H1 (cell line): ENCODE measurements around the gene KRTAP10-5. TPM values are rescaled to one million over a fixed set of nuclear protein-coding genes. Genes with fewer than 3 reads are reported as not detected.

Experiments used
- CTCF ChIA-PET: fragments of 300-600 bp; sonication (Branson Sonifier 250); formaldehyde crosslinking; loops from one replicate; lab custom pipeline; 2021; ENCODE audit not compliant: partially characterized antibody; lab: Charles Lee
- POLR2A ChIA-PET: fragments of 300-600 bp; sonication (Branson Sonifier 250); formaldehyde crosslinking; loops from one replicate; lab custom pipeline; 2021; ENCODE audit warnings: inconsistent platforms; ENCODE audit not compliant: partially characterized antibody; lab: Charles Lee
- DNase-seq, 2 experiments: peaks; one replicate each; pipeline versions ENCODE4 v3.0.0 to v3.0.0-alpha.2; 2010 to 2022; ENCODE audit warnings: low spot score in 2 of 2, low read depth in 1 of 2, mixed read lengths in 1 of 2
- FAIRE-seq: peaks from 2 replicates; lab custom pipeline; 2011; peaks lifted over from hg19 to GRCh38; lab: Jason Lieb, UNC
- H2AFZ ChIP-seq: 2 replicates; pipeline ENCODE4 v1.8.1; 2012; ENCODE audit warnings: low read length, inconsistent platforms
- H2AK5ac ChIP-seq: 2 replicates; pipeline ENCODE4 v1.6.1; 2013; ENCODE audit warnings: low read depth, low read length
- H2BK120ac ChIP-seq: replicated peaks from 2 replicates; pipeline ENCODE3; 2013; ENCODE audit warnings: low read depth, low read length, inconsistent platforms
- H2BK12ac ChIP-seq: 2 replicates; pipeline ENCODE4 v1.6.1; 2013; ENCODE audit warnings: low read depth, low read length
- H2BK15ac ChIP-seq: 2 replicates; pipeline ENCODE4 v1.6.1; 2013; ENCODE audit warnings: low read length
- H2BK20ac ChIP-seq: 2 replicates; pipeline ENCODE4 v1.6.1; 2013; ENCODE audit warnings: low read length
- H2BK5ac ChIP-seq: 2 replicates; pipeline ENCODE4 v1.6.1; 2013; ENCODE audit warnings: low read depth, low read length
- H3K14ac ChIP-seq: 2 replicates; pipeline ENCODE4 v1.6.1; 2013; ENCODE audit warnings: inconsistent platforms; ENCODE audit not compliant: insufficient read length
- H3K18ac ChIP-seq: 2 replicates; pipeline ENCODE4 v1.6.1; 2013; ENCODE audit warnings: low read length; ENCODE audit errors: extremely low read depth
- H3K23ac ChIP-seq: 2 replicates; pipeline ENCODE4 v1.6.1; 2013; ENCODE audit warnings: inconsistent platforms; ENCODE audit not compliant: insufficient read length
- H3K23me2 ChIP-seq: 2 replicates; pipeline ENCODE4 v1.6.1; 2013; ENCODE audit warnings: low read depth, low read length
- H3K27ac ChIP-seq: 2 replicates; pipeline ENCODE4 v1.6.1; 2011; ENCODE audit warnings: low read depth, low read length, inconsistent platforms
- H3K27me3 ChIP-seq, 4 experiments: replicated peaks in 1 of 4; 1 replicate in 1 of 4; 2 replicates in 3 of 4; pipeline versions ENCODE4 v1.6.1 to v1.8.1; 2011 to 2013; ENCODE audit warnings: low read length in 3 of 4, mild to moderate bottlenecking in 3 of 4, inconsistent platforms in 2 of 4, mixed read lengths in 2 of 4, moderate library complexity in 1 of 4; ENCODE audit not compliant: control insufficient read depth in 3 of 4, insufficient read depth in 3 of 4; ENCODE audit errors: extremely low read depth in 1 of 4
- H3K36me3 ChIP-seq, 4 experiments: 2 replicates each; pipeline versions ENCODE4 v1.6.1 to v1.8.1; 2011 to 2013; ENCODE audit warnings: mild to moderate bottlenecking in 4 of 4, low read length in 3 of 4, moderate library complexity in 2 of 4, control low read depth in 1 of 4, inconsistent platforms in 1 of 4; ENCODE audit not compliant: insufficient read depth in 4 of 4, control insufficient read depth in 2 of 4
- H3K4ac ChIP-seq: replicated peaks from 2 replicates; pipeline ENCODE3; 2013; ENCODE audit warnings: low read length, low read depth, mixed read lengths, inconsistent platforms; ENCODE audit not compliant: insufficient read length
- H3K4me1 ChIP-seq, 4 experiments: replicated peaks in 1 of 4; 1 replicate in 1 of 4; 2 replicates in 3 of 4; pipeline versions ENCODE4 v1.6.1 to v1.8.1; 2011 to 2013; ENCODE audit warnings: low read length in 3 of 4, inconsistent platforms in 2 of 4, mixed read lengths in 1 of 4; ENCODE audit not compliant: insufficient read depth in 4 of 4, control insufficient read depth in 3 of 4
- H3K4me2 ChIP-seq, 2 experiments: 2 replicates each; pipeline versions ENCODE4 v1.6.1 to v1.8.1; 2011 to 2013; ENCODE audit warnings: low read depth in 2 of 2, low read length in 2 of 2, control low read depth in 1 of 2, inconsistent platforms in 1 of 2, mild to moderate bottlenecking in 1 of 2; ENCODE audit not compliant: insufficient read depth in 1 of 2
- H3K4me3 ChIP-seq, 4 experiments: fragments of 200-600, 300-600 bp in 1 of 4; sonication (generic), shearing (Covaris generic), sonication (Bioruptor Twin) in 1 of 4; 2 replicates each; pipeline versions ENCODE4 v1.5.1 to v1.8.1; 2011 to 2016; ENCODE audit warnings: low read length in 4 of 4, low read depth in 3 of 4, control low read depth in 2 of 4, inconsistent platforms in 2 of 4, mild to moderate bottlenecking in 2 of 4, mixed read lengths in 1 of 4, moderate library complexity in 1 of 4; ENCODE audit not compliant: insufficient read depth in 2 of 4; ENCODE audit errors: extremely low read depth in 1 of 4
- H3K56ac ChIP-seq: replicated peaks from 2 replicates; pipeline ENCODE3; 2013; ENCODE audit warnings: low read depth, mild to moderate bottlenecking, mixed read lengths, low read length, inconsistent platforms; ENCODE audit not compliant: insufficient read length
- H3K79me1 ChIP-seq: 2 replicates; pipeline ENCODE4 v1.6.1; 2013; ENCODE audit warnings: low read depth, low read length, control low read depth
- H3K79me2 ChIP-seq, 2 experiments: 2 replicates each; pipeline versions ENCODE4 v1.6.1 to v1.8.1; 2012 to 2013; ENCODE audit warnings: low read length in 2 of 2, mild to moderate bottlenecking in 2 of 2, inconsistent platforms in 1 of 2; ENCODE audit not compliant: insufficient read depth in 2 of 2, control insufficient read depth in 1 of 2
- H3K9ac ChIP-seq, 4 experiments: replicated peaks in 1 of 4; 1 replicate in 1 of 4; 2 replicates in 3 of 4; pipeline versions ENCODE4 v1.6.1 to v1.8.1; 2011 to 2013; ENCODE audit warnings: low read depth in 3 of 4, low read length in 3 of 4, control low read depth in 2 of 4, mild to moderate bottlenecking in 2 of 4, moderate library complexity in 2 of 4, inconsistent platforms in 1 of 4; ENCODE audit errors: extremely low read depth in 1 of 4
- H3K9me3 ChIP-seq, 2 experiments: 2 replicates each; pipeline versions ENCODE4 v1.6.1 to v1.8.1; 2012 to 2013; ENCODE audit warnings: mild to moderate bottlenecking in 2 of 2, moderate library complexity in 2 of 2, control low read depth in 1 of 2, inconsistent platforms in 1 of 2, low read depth in 1 of 2, low read length in 1 of 2, mixed read lengths in 1 of 2; ENCODE audit not compliant: insufficient read depth in 2 of 2
- H4K20me1 ChIP-seq, 2 experiments: replicated peaks in 1 of 2; 2 replicates each; pipeline versions ENCODE3 to v1.8.1; 2011 to 2013; ENCODE audit warnings: inconsistent platforms in 2 of 2, low read length in 2 of 2, mild to moderate bottlenecking in 1 of 2; ENCODE audit not compliant: insufficient read depth in 2 of 2, control insufficient read depth in 1 of 2
- H4K5ac ChIP-seq: 2 replicates; pipeline ENCODE4 v1.6.1; 2013; ENCODE audit warnings: low read length, low read depth, mixed read lengths, inconsistent platforms; ENCODE audit not compliant: insufficient read length
- H4K8ac ChIP-seq: 2 replicates; pipeline ENCODE4 v1.8.0; 2013; ENCODE audit warnings: mild to moderate bottlenecking, moderate library complexity, low read length, inconsistent platforms; ENCODE audit not compliant: insufficient read depth; ENCODE audit errors: extremely low read depth
- H4K91ac ChIP-seq: replicated peaks from 2 replicates; pipeline ENCODE3; 2013; ENCODE audit warnings: low read length, mixed read lengths, inconsistent platforms; ENCODE audit not compliant: insufficient read length
- CBX8 ChIP-seq: fragments of 300-800, 300-1000 bp; sonication (generic); IDR thresholded peaks from 2 replicates; pipeline ENCODE4 v1.7.1; 2016; ENCODE audit warnings: low read depth, low read length, borderline replicate concordance
- GTF2F1 ChIP-seq: IDR thresholded peaks from 2 replicates; pipeline ENCODE4 v1.6.1; 2012; ENCODE audit warnings: low read depth, low read length, improper control_type of control experiment, borderline replicate concordance
- JUN ChIP-seq: IDR thresholded peaks from 2 replicates; pipeline ENCODE4 v1.6.1; 2011; ENCODE audit warnings: low read depth, mild to moderate bottlenecking, improper control_type of control experiment, low read length
- JUND ChIP-seq: IDR thresholded peaks from 2 replicates; pipeline ENCODE4 v1.6.1; 2011; ENCODE audit warnings: mild to moderate bottlenecking, improper control_type of control experiment, low read length
- KDM1A ChIP-seq: fragments of 200-600, 300-600 bp; sonication (generic); IDR thresholded peaks from 2 replicates; pipeline ENCODE4 v1.7.1; 2016; ENCODE audit warnings: mild to moderate bottlenecking, low read length, borderline replicate concordance
- MAFK ChIP-seq: IDR thresholded peaks from 2 replicates; pipeline ENCODE4 v1.6.1; 2012; ENCODE audit warnings: low read depth, mild to moderate bottlenecking, improper control_type of control experiment, low read length
- POLR2AphosphoS5 ChIP-seq: IDR thresholded peaks from 2 replicates; pipeline ENCODE4 v1.6.1; 2011; ENCODE audit warnings: low read depth, low read length
- TBP ChIP-seq: IDR thresholded peaks from 2 replicates; pipeline ENCODE4 v1.6.1; 2011; ENCODE audit warnings: low read depth, low read length, improper control_type of control experiment
- TCF12 ChIP-seq: IDR thresholded peaks from 2 replicates; pipeline ENCODE4 v1.6.1; 2011; ENCODE audit warnings: low read depth, mild to moderate bottlenecking, low read length
- ZNF274 ChIP-seq: IDR thresholded peaks from 2 replicates; pipeline ENCODE4 v1.7.0; 2012; ENCODE audit warnings: low read length, borderline replicate concordance; ENCODE audit errors: extremely low read depth
- WGBS, 2 experiments: shearing (Covaris generic) in 1 of 2; methylation state at CpG; one replicate each; pipeline versions ENCODE4 v1.1.6 to v1.1.7; 2013 to 2015; ENCODE audit warnings: low lambda C conversion rate in 2 of 2, mixed read lengths in 2 of 2, inconsistent platforms in 1 of 2, low coverage in 1 of 2, missing lambda C conversion rate in 1 of 2; ENCODE audit not compliant: insufficient replicate concordance in 2 of 2, insufficient coverage in 1 of 2, insufficient read length in 1 of 2; ENCODE audit errors: extremely low coverage in 1 of 2, missing lambda C conversion rate in 1 of 2; 5-methylcytosine and 5-hydroxymethylcytosine counted together
- polyA plus RNA-seq, 7 experiments: library from polyadenylated mRNA; depleted of rRNA in 3 of 7; stranded (reverse) in 5 of 7; unstranded in 2 of 7; fragments of >200 nt in 5 of 7; fragments of 200-250 nt in 2 of 7; gene quantifications; 1 replicate in 5 of 7; 2 replicates in 1 of 7; 4 replicates in 1 of 7; pipeline versions ENCODE4 v1.2.1 to v1.2.3, GENCODE V29; 2011 to 2013; ENCODE audit warnings: missing spikeins in 2 of 7, mixed read lengths in 2 of 7
- total RNA-seq: library from RNA; stranded (reverse); fragmentation: NEBNext Ultra II Directional; extraction: Animal tissue kit (Norgen Biotek cat#: 25700); gene quantifications from 2 replicates; pipeline ENCODE4 v1.2.1, GENCODE V29; 2021
- TF ChIP-seq, protein P1 (sequence below): IDR thresholded peaks from 2 replicates; pipeline ENCODE4 v1.6.1; 2012; ENCODE audit warnings: inconsistent platforms

The KRTAP10-5 gene
- total and polyA plus RNA-seq, 2 of the 8 experiments (the other 6 are each of a cell fraction or from before 2014, with no cell fraction given) = 0.09 TPM; not detected in 1

DNA sequence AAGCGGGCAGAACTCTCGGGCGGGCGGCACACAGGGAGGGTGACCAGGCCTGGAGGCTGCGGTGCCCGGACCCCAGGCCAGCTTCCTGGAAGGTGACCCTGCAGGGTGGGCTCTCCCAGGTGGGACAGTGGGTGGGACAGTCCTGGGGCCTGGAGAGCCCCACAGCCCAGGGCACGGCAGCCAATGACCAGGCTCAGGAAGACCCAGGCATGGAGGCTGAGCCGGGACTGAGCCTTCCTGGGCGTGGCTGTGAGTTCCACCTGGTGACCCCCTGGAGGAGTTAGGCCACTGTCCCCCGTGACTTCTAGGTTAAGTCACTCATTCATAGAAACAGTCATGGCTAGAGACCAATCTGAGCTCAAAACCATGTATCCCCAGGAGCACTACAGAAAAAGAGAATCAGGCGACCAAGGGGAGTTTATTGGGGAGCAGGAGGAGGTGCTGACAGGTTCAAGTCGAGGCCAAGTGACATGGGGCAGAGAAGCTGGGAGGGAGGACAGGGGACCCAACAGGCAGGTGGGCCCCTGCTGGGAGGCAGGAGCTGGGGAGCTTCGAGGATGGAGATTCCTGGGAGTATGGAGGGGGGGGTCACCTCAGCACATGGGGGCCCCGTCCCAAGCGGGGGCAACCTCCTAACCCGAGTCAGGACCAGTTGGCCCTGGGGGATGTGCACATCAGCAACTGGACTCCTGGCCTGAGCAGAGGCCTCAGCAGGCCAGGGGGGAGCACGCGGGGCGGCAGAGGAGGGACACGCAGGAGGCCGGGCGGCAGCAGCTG is 1.2 kb downstream of the KRTAP10-5 start:
- FAIRE-seq (no peak), DNase-seq (peak in 1 of 2 experiments; percentile 45)
- WGBS, 2 experiments = 80% methylated on average over 13 of the region's 22 CpGs; no CpG with 5 or more reads in 1 of the 2 experiments
- Histone ChIP-seq H3K9me3 (peaks cover 0 to 9% of the 10 kb centered on the region in 2 experiments; a peak in 2 of 4 replicates), H3K79me1 (no peaks in the 10 kb centered on the region), H4K8ac (peak overlapping the region; percentile 14; the same call in 1 of the 2 replicates), H3K4me3 (no peak overlapping the region), H2BK120ac (no peak overlapping the region), H2BK15ac (no peak overlapping the region), H3K14ac (no peak overlapping the region), H3K18ac (no peak overlapping the region), H3K79me2 (no peaks in the 10 kb centered on the region), H3K9ac (no peak overlapping the region), H2AK5ac (no peak overlapping the region), H4K20me1 (no peaks in the 10 kb centered on the region), H3K4ac (no peak overlapping the region), H3K4me2 (no peak overlapping the region), H2BK20ac (no peak overlapping the region), H2AFZ (no peak overlapping the region), H3K4me1 (peaks cover 0 to 8% (median 0%) of the 10 kb centered on the region in 4 experiments; a peak in 1 of 7 replicates), H3K56ac (no peak overlapping the region), H4K5ac (no peak overlapping the region), H3K27ac (no peak overlapping the region), H2BK5ac (no peak overlapping the region), H3K27me3 (no peaks in the 10 kb centered on the region; a peak in 1 of 7 replicates), H2BK12ac (no peak overlapping the region), H3K23me2 (no peaks in the 10 kb centered on the region), H4K91ac (no peak overlapping the region), H3K23ac (no peak overlapping the region), H3K36me3 (no peaks in the 10 kb centered on the region)
- POLR2A ChIA-PET = interaction anchor here (0.8 to 1.0 kb wide), 2 partner anchors 71 to 118 kb away, joined by 3 to 5 read pairs; partner anchors contain the start of gene KRTAP10-12
- CTCF ChIA-PET = interaction anchor here (0.6 to 1.2 kb wide), 3 partner anchors 54 to 223 kb away, joined by 3 read pairs; partner anchors contain the start of gene UBE2G2
- no peak for TF ChIP-seq JUN
- TF ChIP-seq TCF12 = no peak
- no peak for TF ChIP-seq KDM1A
- TF ChIP-seq, protein P1, sequence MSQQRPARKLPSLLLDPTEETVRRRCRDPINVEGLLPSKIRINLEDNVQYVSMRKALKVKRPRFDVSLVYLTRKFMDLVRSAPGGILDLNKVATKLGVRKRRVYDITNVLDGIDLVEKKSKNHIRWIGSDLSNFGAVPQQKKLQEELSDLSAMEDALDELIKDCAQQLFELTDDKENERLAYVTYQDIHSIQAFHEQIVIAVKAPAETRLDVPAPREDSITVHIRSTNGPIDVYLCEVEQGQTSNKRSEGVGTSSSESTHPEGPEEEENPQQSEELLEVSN = no peak
- no peak for TF ChIP-seq CBX8
- TF ChIP-seq GTF2F1 = no peak
- no peak for TF ChIP-seq POLR2AphosphoS5
- TF ChIP-seq ZNF274 = no peak
- no peak for TF ChIP-seq TBP
- TF ChIP-seq MAFK = no peak
- no peak for TF ChIP-seq JUND
